ENCODE results near the gene ESR1. TPM values are rescaled to one million over a fixed set of nuclear protein-coding genes. Genes with fewer than 3 reads are reported as not detected.
"Not testable (repeated sequence)": the region's sequence is repeated elsewhere in the genome, so short reads cannot be mapped to it uniquely, and the experiment has no call there.

The ESR1 gene
- total RNA-seq, 4 donors from 2014 or later: 0.83 to 1.8 (median 1.3) TPM

- 72% methylated on average over 5 of the region's 5 CpGs for WGBS
- TF ChIP-seq POLR2AphosphoS5 (IDR thresholded peaks at IDR 0.05): no peak
- no peak for TF ChIP-seq CTCF (IDR thresholded peaks at IDR 0.05)
- no peak for TF ChIP-seq EP300 (IDR thresholded peaks at IDR 0.05)
- no peak for TF ChIP-seq POLR2A (IDR thresholded peaks at IDR 0.05; ENCODE audit: low read depth)
- no peak for DNase-seq (ENCODE audit: extremely low spot score)
- Histone ChIP-seq H3K27ac (replicated peaks in 1 of 4) (no peak overlapping the region), H3K4me3 (no peak overlapping the region), H3K36me3 (no peaks in the 10 kb centered on the region), H3K9me3 (no peaks in the 10 kb centered on the region), H3K4me1 (no peaks in the 10 kb centered on the region), H3K27me3 (no peaks in the 10 kb centered on the region)
- intact Hi-C loops (cut with DNase I): no loop called here
Observed at GRCh38 chr6:151962246-151962846, 154.9 kb downstream of the ESR1 start.

- no peaks in the 10 kb centered on the region for H3K36me3 ChIP-seq
- no peaks in the 10 kb centered on the region for H3K27me3 ChIP-seq
- no peak for DNase-seq (ENCODE audit: extremely low spot score)
- 62% methylated on average over 2 of the region's 2 CpGs for WGBS
- no peaks in the 10 kb centered on the region for H3K4me1 ChIP-seq
- H3K9me3 ChIP-seq: no peaks in the 10 kb centered on the region
- intact Hi-C loops (cut with DNase I): no loop called here
- TF ChIP-seq EP300 (IDR thresholded peaks at IDR 0.05) (no peak), POLR2AphosphoS5 (IDR thresholded peaks at IDR 0.05) (no peak), CTCF (IDR thresholded peaks at IDR 0.05) (no peak), POLR2A (IDR thresholded peaks at IDR 0.05; ENCODE audit: low read depth) (no peak)
- H3K4me3 ChIP-seq: no peak overlapping the region
- H3K27ac ChIP-seq (replicated peaks in 1 of 4): no peak overlapping the region
Observed at GRCh38 chr6:151963001-151963400, 155.5 kb downstream of the ESR1 start.

- H3K9me3 ChIP-seq; H3K36me3 ChIP-seq; H3K27me3 ChIP-seq; intact Hi-C loops (cut with DNase I); H3K4me1 ChIP-seq; H3K4me3 ChIP-seq; H3K27ac ChIP-seq (replicated peaks in 1 of 4); DNase-seq (ENCODE audit: extremely low spot score): not testable (repeated sequence)
- WGBS: 85% methylated on average over 4 of the region's 4 CpGs
Observed at GRCh38 chr6:151964412-151964811, 156.9 kb downstream of the ESR1 start.

- Histone ChIP-seq H3K9me3 (no peaks in the 10 kb centered on the region), H3K4me1 (no peaks in the 10 kb centered on the region), H3K27ac (replicated peaks in 1 of 4) (no peak overlapping the region), H3K27me3 (no peaks in the 10 kb centered on the region), H3K4me3 (no peak overlapping the region), H3K36me3 (no peaks in the 10 kb centered on the region)
- intact Hi-C loops (cut with DNase I): no loop called here
- TF ChIP-seq POLR2A (IDR thresholded peaks at IDR 0.05; ENCODE audit: low read depth) (no peak), POLR2AphosphoS5 (IDR thresholded peaks at IDR 0.05) (no peak), EP300 (IDR thresholded peaks at IDR 0.05) (no peak), CTCF (IDR thresholded peaks at IDR 0.05) (no peak)
- WGBS: 86% methylated on average over 4 of the region's 4 CpGs
- no peak for DNase-seq (ENCODE audit: extremely low spot score)
Observed at GRCh38 chr6:151974061-151974617, 166.7 kb downstream of the ESR1 start.

- TF ChIP-seq POLR2A (IDR thresholded peaks at IDR 0.05; ENCODE audit: low read depth) (no peak), CTCF (IDR thresholded peaks at IDR 0.05) (no peak), EP300 (IDR thresholded peaks at IDR 0.05) (no peak), POLR2AphosphoS5 (IDR thresholded peaks at IDR 0.05) (no peak)
- WGBS: 64% methylated on average over 1 of the region's 1 CpG
- DNase-seq (ENCODE audit: extremely low spot score): no peak
- H3K36me3 ChIP-seq: no peaks in the 10 kb centered on the region
- intact Hi-C loops (cut with DNase I): no loop called here
- H3K4me3 ChIP-seq: no peak overlapping the region
- H3K9me3 ChIP-seq: no peaks in the 10 kb centered on the region
- no peak overlapping the region for H3K27ac ChIP-seq (replicated peaks in 1 of 4)
- H3K27me3 ChIP-seq: no peaks in the 10 kb centered on the region
- H3K4me1 ChIP-seq: no peaks in the 10 kb centered on the region
Observed at GRCh38 chr6:151975795-151976194, 168.3 kb downstream of the ESR1 start.

GRCh38 chr6:151988199-151988598 lies 180.7 kb downstream of the ESR1 start:
- H3K4me1 ChIP-seq; DNase-seq (ENCODE audit: extremely low spot score); H3K27me3 ChIP-seq; intact Hi-C loops (cut with DNase I); H3K4me3 ChIP-seq; H3K27ac ChIP-seq (replicated peaks in 1 of 4); H3K36me3 ChIP-seq; H3K9me3 ChIP-seq: not testable (repeated sequence)
- WGBS: 39% methylated on average over 5 of the region's 6 CpGs

Data from esophagus muscularis mucosa (tissue), 4 donors.